ENCODE measurements around the gene SYTL1. TPM values are rescaled to one million over a fixed set of nuclear protein-coding genes. Genes with fewer than 3 reads are reported as not detected.
"Not testable (repeated sequence)": the region's sequence is repeated elsewhere in the genome, so short reads cannot be mapped to it uniquely, and the experiment has no call there.

The SYTL1 gene
- total RNA-seq, 1 experiment from 2014 or later, result not detected

- H3K36me3 ChIP-seq, H3K4me3 ChIP-seq, DNase-seq, H3K27me3 ChIP-seq, H3K9me3 ChIP-seq: not testable (repeated sequence)
Measured at GRCh38 chr1:27384797-27385196, 43.0 kb downstream of the SYTL1 start.

GRCh38 chr1:27388337-27389005 is 46.6 kb downstream of the SYTL1 start:
- H3K36me3 ChIP-seq, result no peaks in the 10 kb centered on the region
- H3K27me3 ChIP-seq, result no peaks in the 10 kb centered on the region
- no peaks in the 10 kb centered on the region for H3K9me3 ChIP-seq
- no peak overlapping the region for H3K4me3 ChIP-seq
- DNase-seq, result peak; percentile 24

GRCh38 chr1:27391511-27392095 is 49.8 kb downstream of the SYTL1 start:
- H3K9me3 ChIP-seq, result no peaks in the 10 kb centered on the region
- H3K4me3 ChIP-seq, result no peak overlapping the region; the same call in 1 of the 2 replicates
- no peaks in the 10 kb centered on the region for H3K36me3 ChIP-seq
- DNase-seq, result no peak
- H3K27me3 ChIP-seq, result no peaks in the 10 kb centered on the region

GRCh38 chr1:27392096-27392777 is 50.4 kb downstream of the SYTL1 start, which contains the start of gene GPR3:
TSS of gene GPR3 (plus strand) at chr1:27392622. CDS start at chr1:27393799, 1,177 bp downstream.
- H3K27me3 ChIP-seq, result no peaks in the 10 kb centered on the region
- no peaks in the 10 kb centered on the region for H3K9me3 ChIP-seq
- H3K36me3 ChIP-seq, result no peaks in the 10 kb centered on the region
- DNase-seq, result peak; percentile 89
- peak within 1 kb of the TSS; percentile 78 for H3K4me3 ChIP-seq

- no peaks in the 10 kb centered on the region for H3K27me3 ChIP-seq
- peak; percentile 26 for DNase-seq
- H3K9me3 ChIP-seq, result no peaks in the 10 kb centered on the region
- H3K36me3 ChIP-seq, result no peaks in the 10 kb centered on the region
- peak overlapping the region; percentile 78 for H3K4me3 ChIP-seq
Measured at GRCh38 chr1:27392778-27393635, 51.2 kb downstream of the SYTL1 start.

DNA sequence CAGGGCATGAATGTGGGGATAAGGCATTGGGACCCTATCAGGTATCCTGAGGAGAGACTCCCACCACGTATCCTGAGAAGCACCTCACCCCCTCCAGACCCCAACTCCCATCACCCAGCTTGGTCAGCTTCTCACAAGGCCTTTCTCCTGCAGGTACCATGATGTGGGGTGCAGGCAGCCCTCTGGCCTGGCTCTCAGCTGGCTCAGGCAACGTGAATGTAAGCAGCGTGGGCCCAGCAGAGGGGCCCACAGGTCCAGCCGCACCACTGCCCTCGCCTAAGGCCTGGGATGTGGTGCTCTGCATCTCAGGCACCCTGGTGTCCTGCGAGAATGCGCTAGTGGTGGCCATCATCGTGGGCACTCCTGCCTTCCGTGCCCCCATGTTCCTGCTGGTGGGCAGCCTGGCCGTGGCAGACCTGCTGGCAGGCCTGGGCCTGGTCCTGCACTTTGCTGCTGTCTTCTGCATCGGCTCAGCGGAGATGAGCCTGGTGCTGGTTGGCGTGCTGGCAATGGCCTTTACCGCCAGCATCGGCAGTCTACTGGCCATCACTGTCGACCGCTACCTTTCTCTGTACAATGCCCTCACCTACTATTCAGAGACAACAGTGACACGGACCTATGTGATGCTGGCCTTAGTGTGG is 51.9 kb downstream of the SYTL1 start:
- no peaks in the 10 kb centered on the region for H3K36me3 ChIP-seq
- no peak for DNase-seq
- no peak overlapping the region for H3K4me3 ChIP-seq
- no peaks in the 10 kb centered on the region for H3K27me3 ChIP-seq
- no peaks in the 10 kb centered on the region for H3K9me3 ChIP-seq

GRCh38 chr1:27394282-27394658 is 52.4 kb downstream of the SYTL1 start:
- H3K4me3 ChIP-seq, result no peak overlapping the region
- H3K9me3 ChIP-seq, result no peaks in the 10 kb centered on the region
- H3K27me3 ChIP-seq, result no peaks in the 10 kb centered on the region
- no peak for DNase-seq
- H3K36me3 ChIP-seq, result no peaks in the 10 kb centered on the region

DNA sequence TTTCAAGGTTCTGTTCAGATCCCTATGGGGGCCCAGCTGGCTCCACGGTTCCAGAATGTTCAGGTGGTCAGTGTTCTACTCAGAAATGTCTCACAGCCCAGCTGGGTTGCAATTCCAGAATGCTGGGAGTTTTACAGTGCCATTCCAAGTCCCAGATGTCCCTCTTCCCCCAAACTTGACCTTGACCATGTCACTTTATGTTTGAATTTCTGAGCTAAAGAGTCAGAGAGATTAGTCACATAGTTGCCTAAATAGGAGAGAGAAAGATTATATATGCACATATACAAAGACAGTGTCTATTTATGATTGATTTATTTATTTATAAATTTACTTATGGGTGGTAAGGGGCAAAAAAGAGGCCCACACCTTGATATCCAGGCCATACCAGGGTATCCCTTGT is 53.1 kb downstream of the SYTL1 start:
- H3K27me3 ChIP-seq, result no peaks in the 10 kb centered on the region
- H3K4me3 ChIP-seq, result no peak overlapping the region
- H3K9me3 ChIP-seq, result no peaks in the 10 kb centered on the region
- H3K36me3 ChIP-seq, result no peaks in the 10 kb centered on the region
- no peak for DNase-seq

DNA sequence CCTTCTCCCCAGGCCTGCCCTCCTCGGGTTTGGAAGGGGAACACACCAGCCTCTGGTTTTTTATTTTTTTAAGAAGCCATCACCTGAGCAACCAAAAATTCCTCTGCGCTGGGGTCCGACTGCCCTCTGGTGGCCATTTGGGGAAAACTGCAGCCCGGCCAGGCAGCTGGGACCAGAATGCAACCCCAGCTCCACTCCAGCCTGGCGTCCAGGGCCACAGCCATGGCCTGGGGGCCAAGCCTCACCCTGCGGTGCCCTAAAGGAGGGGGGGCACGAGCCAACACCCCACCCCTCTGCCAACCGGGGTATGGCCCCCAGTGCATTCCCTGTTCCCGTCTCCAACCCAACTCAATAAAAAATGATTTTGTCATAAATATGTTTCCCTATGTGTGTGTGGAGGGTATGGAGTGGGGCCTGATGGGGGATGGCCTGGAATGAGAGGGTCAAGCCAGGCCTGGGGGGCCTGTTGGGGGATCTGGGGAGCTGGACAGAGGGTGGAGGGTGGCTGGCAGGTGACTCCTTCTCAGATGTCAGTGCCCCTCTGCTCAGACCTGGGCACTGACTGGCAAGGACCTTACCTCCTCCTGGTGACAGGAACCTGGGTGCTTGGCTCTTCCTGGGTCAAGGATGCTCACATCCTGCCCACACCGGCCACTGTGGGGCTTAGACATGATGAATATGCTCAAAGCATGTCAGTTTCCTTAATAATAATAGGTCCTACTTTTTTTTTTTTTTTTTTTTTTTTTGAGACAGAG is 53.8 kb downstream of the SYTL1 start:
- no peak overlapping the region for H3K4me3 ChIP-seq
- no peaks in the 10 kb centered on the region for H3K9me3 ChIP-seq
- H3K27me3 ChIP-seq, result no peaks in the 10 kb centered on the region
- DNase-seq, result peak; percentile 60
- no peaks in the 10 kb centered on the region for H3K36me3 ChIP-seq

- Histone ChIP-seq H3K36me3 (no peaks in the 10 kb centered on the region; the same call in 1 of the 2 replicates), H3K9me3 (no peaks in the 10 kb centered on the region)
- no peak for DNase-seq
Measured at GRCh38 chr1:27397110-27397509, 55.3 kb downstream of the SYTL1 start.

GRCh38 chr1:27397749-27398148 is 55.9 kb downstream of the SYTL1 start:
- Histone ChIP-seq H3K27me3 (no peaks in the 10 kb centered on the region), H3K4me3 (no peak overlapping the region), H3K36me3 (no peaks in the 10 kb centered on the region; the same call in 1 of the 2 replicates), H3K9me3 (no peaks in the 10 kb centered on the region)
- no peak for DNase-seq

More at GRCh38 chr1:27397110-27397509, 55.3 kb downstream of the SYTL1 start:
- no peak overlapping the region for H3K4me3 ChIP-seq
- no peaks in the 10 kb centered on the region for H3K27me3 ChIP-seq

DNA sequence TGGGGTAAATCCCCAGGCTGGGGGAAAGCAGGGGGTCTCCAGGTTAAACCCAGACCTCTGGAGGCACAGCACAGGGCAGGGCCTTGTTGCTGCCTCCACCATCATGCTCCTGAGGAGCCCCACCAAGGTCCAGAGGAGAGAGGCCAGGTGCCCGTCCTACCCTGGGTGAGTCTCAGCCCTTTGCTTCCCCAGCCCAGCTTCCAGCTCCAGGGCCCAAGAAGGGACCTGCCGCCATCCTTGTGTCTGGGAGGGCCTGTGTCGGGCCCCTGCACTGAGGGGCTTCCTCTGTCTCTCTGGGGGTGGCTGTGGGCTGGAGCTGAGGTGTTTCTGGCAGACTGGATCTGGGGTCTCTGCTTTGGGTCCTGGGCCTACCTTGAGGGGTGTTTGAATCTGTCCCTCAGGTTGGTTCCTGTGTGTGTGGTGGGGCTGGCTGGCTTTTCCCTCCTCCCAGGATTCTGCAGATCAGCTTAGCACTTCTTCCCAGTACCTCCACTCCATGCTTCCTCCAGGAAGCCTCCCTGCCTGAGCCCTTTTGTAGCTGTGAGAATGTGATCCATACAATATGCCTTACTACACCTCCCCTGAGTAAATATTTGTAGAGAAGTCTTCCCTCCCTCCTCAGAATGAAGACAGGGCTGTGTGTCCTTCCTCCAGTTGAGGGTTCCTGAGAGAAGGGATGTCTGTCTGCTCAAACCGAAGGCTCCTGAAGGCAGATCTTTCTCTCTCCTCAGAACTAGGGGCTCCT is 56.8 kb downstream of the SYTL1 start:
- peaks cover 2% of the 10 kb centered on the region for H3K36me3 ChIP-seq
- no peak for DNase-seq

GRCh38 chr1:27399251-27400025 is 57.6 kb downstream of the SYTL1 start:
- H3K27me3 ChIP-seq, result no peaks in the 10 kb centered on the region
- no peak overlapping the region for H3K4me3 ChIP-seq
- no peak for DNase-seq
- H3K36me3 ChIP-seq, result peaks cover 4% of the 10 kb centered on the region
- no peaks in the 10 kb centered on the region for H3K9me3 ChIP-seq

More for the DNA sequence above, 56.8 kb downstream of the SYTL1 start:
- H3K9me3 ChIP-seq, result no peaks in the 10 kb centered on the region
- H3K4me3 ChIP-seq, result no peak overlapping the region
- H3K27me3 ChIP-seq, result no peaks in the 10 kb centered on the region

DNA sequence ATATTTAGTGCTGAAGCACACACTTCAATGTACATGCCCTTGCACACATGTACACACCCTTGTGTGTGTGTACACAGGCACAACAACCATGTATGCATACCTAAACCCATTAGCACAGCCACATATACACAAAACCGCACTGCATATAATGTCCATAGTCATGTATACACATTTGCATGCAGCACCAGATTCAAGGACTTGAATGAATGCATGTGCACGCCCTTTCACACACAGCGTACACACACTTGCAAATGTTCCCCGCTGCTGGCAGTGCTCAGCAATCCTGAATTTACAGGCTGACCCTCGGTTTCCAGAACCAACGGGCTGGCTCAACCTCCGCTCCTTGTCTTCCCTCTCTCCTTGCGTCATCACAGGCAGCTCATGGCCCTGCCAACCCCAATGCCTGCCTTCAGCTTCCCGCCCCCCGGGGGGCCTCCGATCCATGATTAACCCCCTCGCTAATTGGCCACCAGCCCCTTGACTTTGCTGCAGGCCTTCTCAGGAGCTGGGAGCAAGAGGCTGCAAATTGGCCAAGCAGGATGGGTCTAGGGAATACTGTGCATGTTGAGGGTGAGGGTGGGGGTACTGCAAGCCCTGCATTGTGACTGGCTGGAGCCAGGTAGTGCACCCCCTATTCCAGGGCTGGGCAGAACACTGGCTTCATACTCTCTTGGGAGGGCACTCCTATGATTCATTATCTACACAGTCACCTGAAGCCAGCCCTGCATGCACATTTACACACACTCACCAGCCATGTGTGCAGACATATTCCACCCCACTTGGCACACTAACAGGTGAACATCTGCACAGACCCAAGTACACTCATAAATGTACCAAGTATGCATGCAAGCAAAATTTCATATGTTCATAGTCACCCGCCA is 58.5 kb downstream of the SYTL1 start:
- Histone ChIP-seq H3K36me3 (peaks cover 4% of the 10 kb centered on the region), H3K9me3 (no peaks in the 10 kb centered on the region), H3K27me3 (no peaks in the 10 kb centered on the region), H3K4me3 (no peak overlapping the region)
- DNase-seq, result no peak

Data from MG63 (cell line).